Measurements from ENCODE around the gene WNT1.

WNT1 gene

GRCh38 chr12:49019120-49019430, 41.0 kb downstream of the WNT1 start:
- in situ Hi-C loops (cut with HindIII; ENCODE audit: low sequenced_read_pairs) = no loop called here
- DNase-seq (ENCODE audit: low read depth, low spot score) = no peak
- peak overlapping the region; percentile 92 for H3K4me3 ChIP-seq (ENCODE audit: low read depth, low read length)
- TF ChIP-seq CTCF (IDR thresholded peaks at IDR 0.05; ENCODE audit: low read depth, low read length) = no peak

GRCh38 chr12:49019443-49020324, 41.6 kb downstream of the WNT1 start:
- DNase-seq (ENCODE audit: low read depth, low spot score) = peak; percentile 20
- H3K4me3 ChIP-seq (ENCODE audit: low read depth, low read length) = no peak overlapping the region

GRCh38 chr12:49020441-49020840, 42.3 kb downstream of the WNT1 start:
- no peak overlapping the region for H3K4me3 ChIP-seq (ENCODE audit: low read depth, low read length)
- in situ Hi-C loops (cut with HindIII; ENCODE audit: low sequenced_read_pairs) = no loop called here
- no peak for DNase-seq (ENCODE audit: low read depth, low spot score)
- TF ChIP-seq CTCF (IDR thresholded peaks at IDR 0.05; ENCODE audit: low read depth, low read length) = no peak

More at GRCh38 chr12:49019443-49020324, 41.6 kb downstream of the WNT1 start:
- in situ Hi-C loops (cut with HindIII; ENCODE audit: low sequenced_read_pairs) = no loop called here
- TF ChIP-seq CTCF (IDR thresholded peaks at IDR 0.05; ENCODE audit: low read depth, low read length) = peak; percentile 39

- no peak overlapping the region for H3K4me3 ChIP-seq (ENCODE audit: low read depth, low read length)
- no peak for DNase-seq (ENCODE audit: low read depth, low spot score)
- in situ Hi-C loops (cut with HindIII; ENCODE audit: low sequenced_read_pairs) = no loop called here
- no peak for TF ChIP-seq CTCF (IDR thresholded peaks at IDR 0.05; ENCODE audit: low read depth, low read length)
Measured at GRCh38 chr12:49021292-49021915, 43.3 kb downstream of the WNT1 start.

- no peak for DNase-seq (ENCODE audit: low read depth, low spot score)
- no peak for TF ChIP-seq CTCF (IDR thresholded peaks at IDR 0.05; ENCODE audit: low read depth, low read length)
- no peak overlapping the region for H3K4me3 ChIP-seq (ENCODE audit: low read depth, low read length)
- in situ Hi-C loops (cut with HindIII; ENCODE audit: low sequenced_read_pairs) = no loop called here
Measured at GRCh38 chr12:49022558-49023178, 44.5 kb downstream of the WNT1 start.

- in situ Hi-C loops (cut with HindIII; ENCODE audit: low sequenced_read_pairs) = no loop called here
- no peak overlapping the region for H3K4me3 ChIP-seq (ENCODE audit: low read depth, low read length)
- no peak for TF ChIP-seq CTCF (IDR thresholded peaks at IDR 0.05; ENCODE audit: low read depth, low read length)
- no peak for DNase-seq (ENCODE audit: low read depth, low spot score)
Measured at GRCh38 chr12:49023812-49024211, 45.7 kb downstream of the WNT1 start.
